ENCODE measurements around the gene JSRP1.

DNA sequence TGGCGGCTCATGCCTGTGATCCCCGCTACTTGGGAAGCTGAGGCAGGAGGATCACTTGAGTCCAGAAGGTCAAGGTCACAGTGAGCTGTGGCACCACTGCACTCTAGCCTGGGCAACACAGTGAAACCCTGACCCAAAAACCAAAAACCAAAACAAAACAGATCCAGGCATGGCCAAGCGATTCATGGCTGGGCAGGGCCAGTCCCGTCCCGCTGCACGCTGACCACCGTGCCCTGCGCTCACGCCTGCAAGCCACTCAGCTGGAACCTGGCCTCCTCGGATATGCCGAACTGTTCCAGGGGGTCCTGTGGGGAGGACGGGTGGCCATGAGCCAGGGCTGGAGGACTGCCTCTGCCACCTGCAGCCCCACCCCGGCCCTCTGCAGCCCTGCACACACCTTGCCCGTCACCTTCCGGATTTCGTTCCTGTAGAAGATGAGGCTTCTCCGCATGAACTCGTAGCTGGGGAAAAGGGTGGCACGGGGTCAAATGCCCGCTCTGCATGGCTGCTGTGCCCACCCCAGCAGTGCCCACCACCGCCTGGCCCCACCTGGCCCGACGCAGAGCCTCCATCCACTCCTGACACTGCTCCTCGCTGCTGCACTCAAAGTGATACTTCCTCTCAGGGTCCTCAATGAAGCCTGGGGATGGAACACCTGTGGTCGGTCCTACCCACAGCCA lies 22.5 kb downstream of the JSRP1 start:
- TF ChIP-seq, protein P1, sequence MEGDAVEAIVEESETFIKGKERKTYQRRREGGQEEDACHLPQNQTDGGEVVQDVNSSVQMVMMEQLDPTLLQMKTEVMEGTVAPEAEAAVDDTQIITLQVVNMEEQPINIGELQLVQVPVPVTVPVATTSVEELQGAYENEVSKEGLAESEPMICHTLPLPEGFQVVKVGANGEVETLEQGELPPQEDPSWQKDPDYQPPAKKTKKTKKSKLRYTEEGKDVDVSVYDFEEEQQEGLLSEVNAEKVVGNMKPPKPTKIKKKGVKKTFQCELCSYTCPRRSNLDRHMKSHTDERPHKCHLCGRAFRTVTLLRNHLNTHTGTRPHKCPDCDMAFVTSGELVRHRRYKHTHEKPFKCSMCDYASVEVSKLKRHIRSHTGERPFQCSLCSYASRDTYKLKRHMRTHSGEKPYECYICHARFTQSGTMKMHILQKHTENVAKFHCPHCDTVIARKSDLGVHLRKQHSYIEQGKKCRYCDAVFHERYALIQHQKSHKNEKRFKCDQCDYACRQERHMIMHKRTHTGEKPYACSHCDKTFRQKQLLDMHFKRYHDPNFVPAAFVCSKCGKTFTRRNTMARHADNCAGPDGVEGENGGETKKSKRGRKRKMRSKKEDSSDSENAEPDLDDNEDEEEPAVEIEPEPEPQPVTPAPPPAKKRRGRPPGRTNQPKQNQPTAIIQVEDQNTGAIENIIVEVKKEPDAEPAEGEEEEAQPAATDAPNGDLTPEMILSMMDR (conservative IDR thresholded peaks at IDR 0.05) = no peak
- TF ChIP-seq ZFX (IDR thresholded peaks at IDR 0.05) = no peak
